Activated B cell treated with CpG ODN at 0.5 μM for 24 hours (primary cell): Measurements from ENCODE around the gene ALCAM. TPM values are rescaled to one million over a fixed set of nuclear protein-coding genes. Genes with fewer than 3 reads are reported as not detected.

Experiments
- ATAC-seq: fragments of 200-7000 bp; cut with Tn5 transposase; one replicate; pipeline ENCODE4 v1.10.0; 2021; ENCODE audit warnings: low read depth, mild to moderate bottlenecking, moderate library complexity
- CTCF ChIA-PET: fragments of 350-600 bp; sonication (Branson Sonifier 250); formaldehyde crosslinking; loops from one replicate; lab custom pipeline; 2021; ENCODE audit warnings: antibody characterized with exemption; lab: Charles Lee
- POLR2A ChIA-PET: fragments of 350-600 bp; sonication (Branson Sonifier 250); formaldehyde crosslinking; loops from one replicate; lab custom pipeline; 2021; ENCODE audit warnings: antibody characterized with exemption; lab: Charles Lee
- DNase-seq: peaks from one replicate; pipeline ENCODE4 v3.0.0; 2022
- H3K27ac Mint-ChIP-seq: one replicate; pipeline ENCODE4 v1.8.0; 2020; ENCODE audit warnings: mixed read lengths
- H3K27me3 Mint-ChIP-seq: one replicate; pipeline ENCODE4 v1.8.0; 2021; ENCODE audit warnings: mixed read lengths
- H3K36me3 Mint-ChIP-seq: one replicate; pipeline ENCODE4 v1.8.0; 2021; ENCODE audit warnings: low read depth, mixed read lengths
- H3K4me1 Mint-ChIP-seq: one replicate; pipeline ENCODE4 v1.8.0; 2021; ENCODE audit warnings: mixed read lengths
- H3K4me3 Mint-ChIP-seq: one replicate; pipeline ENCODE4 v1.8.0; 2020; ENCODE audit warnings: mild to moderate bottlenecking, mixed read lengths
- H3K9me3 Mint-ChIP-seq: one replicate; pipeline ENCODE4 v1.8.0; 2020; ENCODE audit warnings: mixed read lengths
- intact Hi-C: fragments of 100-400 bp; cut with micrococcal nuclease; formaldehyde crosslinking; loops from one replicate; pipeline ENCODE4 v1.15.1; 2024
- total RNA-seq: library from RNA; stranded (reverse); gene quantifications from 2 replicates; pipeline ENCODE4 v1.2.3, GENCODE V29; 2022
- TF ChIP-seq, protein P1 (sequence below): fragments of 200-600 bp; IDR thresholded peaks from one replicate; pipeline ENCODE4 v1.8.0; 2022; ENCODE audit warnings: antibody characterized with exemption, mild to moderate bottlenecking

ALCAM gene
- total RNA-seq, 1 donor from 2014 or later = 28.5 TPM

DNA sequence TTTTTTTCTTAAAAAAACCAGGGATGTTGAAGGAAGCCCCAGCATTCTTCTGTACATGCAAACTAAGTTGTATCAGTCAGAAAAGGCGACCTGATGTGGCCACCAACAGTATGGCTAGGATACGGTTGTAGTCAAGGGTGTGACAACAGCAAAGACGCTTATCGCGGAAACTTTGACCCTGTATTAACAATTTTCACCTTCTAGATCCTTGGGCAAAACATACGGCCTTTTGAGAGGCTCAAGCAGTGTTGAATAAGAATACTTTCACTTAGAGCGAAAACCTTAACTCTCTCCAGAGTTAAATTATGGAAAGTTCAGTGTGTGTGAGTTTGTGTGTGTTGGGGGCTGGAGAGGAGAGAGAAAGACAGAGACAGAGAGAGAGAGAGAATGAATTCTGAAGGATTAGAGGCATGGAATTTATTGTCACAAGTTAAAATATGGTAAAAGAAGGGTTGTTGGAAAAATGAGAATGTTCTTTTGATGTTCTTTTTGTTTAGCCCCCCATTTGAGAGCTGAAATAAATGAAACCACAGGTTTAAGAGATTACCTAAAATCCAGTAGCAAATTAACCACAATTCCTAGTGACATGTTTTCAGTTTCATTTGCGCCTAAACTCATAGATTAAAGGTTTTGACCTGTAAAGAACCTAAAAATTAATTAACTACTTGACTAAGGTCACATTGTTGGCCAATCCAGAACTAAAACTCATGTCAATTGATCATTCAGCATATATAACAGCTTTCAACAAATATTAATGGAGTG lies 9.2 kb downstream of the ALCAM start:
- TF ChIP-seq, protein P1, sequence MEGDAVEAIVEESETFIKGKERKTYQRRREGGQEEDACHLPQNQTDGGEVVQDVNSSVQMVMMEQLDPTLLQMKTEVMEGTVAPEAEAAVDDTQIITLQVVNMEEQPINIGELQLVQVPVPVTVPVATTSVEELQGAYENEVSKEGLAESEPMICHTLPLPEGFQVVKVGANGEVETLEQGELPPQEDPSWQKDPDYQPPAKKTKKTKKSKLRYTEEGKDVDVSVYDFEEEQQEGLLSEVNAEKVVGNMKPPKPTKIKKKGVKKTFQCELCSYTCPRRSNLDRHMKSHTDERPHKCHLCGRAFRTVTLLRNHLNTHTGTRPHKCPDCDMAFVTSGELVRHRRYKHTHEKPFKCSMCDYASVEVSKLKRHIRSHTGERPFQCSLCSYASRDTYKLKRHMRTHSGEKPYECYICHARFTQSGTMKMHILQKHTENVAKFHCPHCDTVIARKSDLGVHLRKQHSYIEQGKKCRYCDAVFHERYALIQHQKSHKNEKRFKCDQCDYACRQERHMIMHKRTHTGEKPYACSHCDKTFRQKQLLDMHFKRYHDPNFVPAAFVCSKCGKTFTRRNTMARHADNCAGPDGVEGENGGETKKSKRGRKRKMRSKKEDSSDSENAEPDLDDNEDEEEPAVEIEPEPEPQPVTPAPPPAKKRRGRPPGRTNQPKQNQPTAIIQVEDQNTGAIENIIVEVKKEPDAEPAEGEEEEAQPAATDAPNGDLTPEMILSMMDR = no peak
- H3K36me3 Mint-ChIP-seq = peaks cover 1% of the 10 kb centered on the region
- ATAC-seq (no peak), DNase-seq (no peak)
- H3K4me3 Mint-ChIP-seq = no peak overlapping the region
- no peak overlapping the region for H3K27ac Mint-ChIP-seq
- POLR2A ChIA-PET = no interaction called here
- intact Hi-C loops = loop anchor here (1.0 kb wide), 1 partner anchor 8 kb away; no protein-coding TSS in a partner anchor
- no peaks in the 10 kb centered on the region for H3K27me3 Mint-ChIP-seq
- H3K9me3 Mint-ChIP-seq = no peaks in the 10 kb centered on the region
- peaks cover 16% of the 10 kb centered on the region for H3K4me1 Mint-ChIP-seq
- CTCF ChIA-PET = no interaction called here

DNA sequence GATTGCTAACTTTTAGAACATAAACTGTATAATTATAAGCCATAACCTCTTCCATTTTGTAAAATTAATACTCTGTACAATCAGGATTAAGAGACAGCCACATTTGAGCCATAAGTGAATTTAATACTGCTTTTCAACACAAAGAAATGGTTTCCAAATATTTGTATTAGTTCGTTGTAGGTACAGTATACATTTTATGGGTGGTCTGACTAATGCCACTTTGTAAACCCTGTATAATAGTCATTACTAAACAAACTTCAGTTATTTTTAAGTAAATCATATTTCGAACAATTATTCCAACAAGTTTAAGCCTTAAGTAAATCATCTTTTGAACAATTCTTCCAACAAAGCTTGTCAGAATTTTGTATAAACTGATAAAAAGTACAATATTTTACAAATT lies 11.0 kb downstream of the ALCAM start:
- no peak overlapping the region for H3K27ac Mint-ChIP-seq
- H3K4me1 Mint-ChIP-seq = peaks cover 22% of the 10 kb centered on the region

GRCh38 chr3:105385179-105385578 lies 18.5 kb downstream of the ALCAM start:
- ChIA-PET CTCF (no interaction called here), POLR2A (interaction anchor here (1.2 kb wide), 1 partner anchor 17 kb away, joined by 3 read pairs; no protein-coding TSS in a partner anchor)
- no peak for DNase-seq
- Mint-ChIP-seq H3K9me3 (no peaks in the 10 kb centered on the region), H3K4me1 (peaks cover 38% of the 10 kb centered on the region), H3K27me3 (no peaks in the 10 kb centered on the region), H3K4me3 (no peak overlapping the region), H3K27ac (peak overlapping the region; percentile 61), H3K36me3 (peaks cover 5% of the 10 kb centered on the region)
- TF ChIP-seq, protein P1 = no peak
- ATAC-seq = no peak
- intact Hi-C loops = no loop called here

More for the DNA sequence above, 11.0 kb downstream of the ALCAM start:
- H3K36me3 Mint-ChIP-seq = peaks cover 1% of the 10 kb centered on the region
- DNase-seq = no peak
- ATAC-seq = no peak
- H3K4me3 Mint-ChIP-seq = no peak overlapping the region
- no peaks in the 10 kb centered on the region for H3K27me3 Mint-ChIP-seq
- intact Hi-C loops = no loop called here
- TF ChIP-seq, protein P1 = no peak
- no peaks in the 10 kb centered on the region for H3K9me3 Mint-ChIP-seq
- CTCF ChIA-PET = no interaction called here
- POLR2A ChIA-PET = no interaction called here

DNA sequence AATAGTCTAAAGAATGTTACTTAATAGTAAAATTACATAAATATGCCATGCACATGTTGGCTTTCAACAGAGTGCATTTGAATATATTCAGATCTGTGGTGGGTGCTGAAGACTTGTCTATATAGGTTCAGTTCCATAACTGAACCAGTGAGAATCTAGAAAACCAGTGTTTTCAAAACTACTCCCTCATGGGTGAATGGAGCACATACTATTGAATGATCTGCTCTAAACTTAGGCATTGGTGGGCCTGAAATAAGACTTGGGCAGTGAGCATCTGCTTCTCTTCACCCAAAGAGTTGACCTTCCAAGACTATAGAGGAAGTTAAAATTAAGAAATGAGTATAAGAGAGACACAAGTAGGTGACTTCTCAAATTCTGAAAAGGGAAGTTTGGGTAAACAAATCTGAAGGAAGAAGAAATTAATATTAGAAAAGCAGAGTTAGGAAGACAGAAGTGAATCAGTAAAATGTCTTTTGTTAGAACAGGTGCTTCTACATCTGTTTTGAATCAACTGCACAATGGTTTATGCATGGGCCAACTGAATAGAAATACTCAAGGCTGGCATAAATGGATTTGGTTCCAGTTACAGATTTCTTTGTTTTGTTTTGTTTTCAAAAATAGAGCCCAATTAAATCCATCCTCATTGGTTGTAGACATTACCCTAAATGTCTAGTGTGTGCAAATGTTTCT lies 19.3 kb downstream of the ALCAM start:
- Mint-ChIP-seq H3K36me3 (peaks cover 11% of the 10 kb centered on the region), H3K9me3 (peaks cover 5% of the 10 kb centered on the region), H3K27me3 (no peaks in the 10 kb centered on the region), H3K27ac (peak overlapping the region; percentile 69), H3K4me3 (peak overlapping the region; percentile 7), H3K4me1 (peaks cover 38% of the 10 kb centered on the region)
- TF ChIP-seq, protein P1 = no peak
- CTCF ChIA-PET = no interaction called here
- intact Hi-C loops = loop anchor here (1.0 kb wide), 1 partner anchor 18 kb away; no protein-coding TSS in a partner anchor
- ATAC-seq = peak; percentile 83
- DNase-seq = no peak
- POLR2A ChIA-PET = interaction anchor here (1.2 kb wide), 1 partner anchor 18 kb away, joined by 3 read pairs; no protein-coding TSS in a partner anchor
